Mesodermal cell (in vitro differentiated cells): Measurements from ENCODE around the gene RAD18.

Experiments
- H3K27ac ChIP-seq: 2 replicates; pipeline ENCODE4 v1.7.0; 2013; ENCODE audit warnings: mild to moderate bottlenecking, low read depth, low read length, moderate library complexity; ENCODE audit not compliant: severe bottlenecking
- H3K36me3 ChIP-seq: 2 replicates; pipeline ENCODE4 v1.7.1; 2013; ENCODE audit warnings: mild to moderate bottlenecking, low read length, moderate library complexity; ENCODE audit not compliant: control insufficient read depth, insufficient read depth
- H3K4me1 ChIP-seq: one replicate; pipeline ENCODE4 v1.7.1; 2013; ENCODE audit warnings: mild to moderate bottlenecking, low read length; ENCODE audit not compliant: insufficient read depth, control insufficient read depth, poor library complexity, severe bottlenecking
- H3K4me3 ChIP-seq: 2 replicates; pipeline ENCODE4 v1.7.0; 2013; ENCODE audit warnings: low read length, control low read depth, mild to moderate bottlenecking; ENCODE audit not compliant: insufficient read depth, poor library complexity, severe bottlenecking; ENCODE audit errors: extremely low read depth
- H3K9me3 ChIP-seq: 2 replicates; pipeline ENCODE4 v1.7.1; 2013; ENCODE audit warnings: mild to moderate bottlenecking, low read length, moderate library complexity; ENCODE audit not compliant: control insufficient read depth
- WGBS, 2 experiments: methylation state at CpG; one replicate each; pipeline ENCODE4 v1.1.5; 2013; ENCODE audit warnings: missing lambda C conversion rate in 2 of 2; ENCODE audit not compliant: insufficient coverage in 2 of 2; 5-methylcytosine and 5-hydroxymethylcytosine counted together

The RAD18 gene

GRCh38 chr3:8865697-8866096 lies 97.6 kb downstream of the RAD18 start:
- H3K4me3 ChIP-seq, result no peak overlapping the region
- peaks cover 11% of the 10 kb centered on the region for H3K4me1 ChIP-seq
- no peak overlapping the region for H3K27ac ChIP-seq
- H3K9me3 ChIP-seq, result no peaks in the 10 kb centered on the region
- no peaks in the 10 kb centered on the region for H3K36me3 ChIP-seq
- 100% methylated on average over 1 to 2 of the region's 4 CpGs for WGBS, 2 experiments

GRCh38 chr3:8864402-8865350 lies 98.6 kb downstream of the RAD18 start:
- Histone ChIP-seq H3K36me3 (peaks cover 2% of the 10 kb centered on the region), H3K9me3 (no peaks in the 10 kb centered on the region), H3K4me1 (peaks cover 7% of the 10 kb centered on the region), H3K4me3 (no peak overlapping the region), H3K27ac (no peak overlapping the region)
- WGBS, 2 experiments, result 87 to 96% methylated on average over 11 to 13 of the region's 16 CpGs

GRCh38 chr3:8863891-8864290 lies 99.4 kb downstream of the RAD18 start:
- H3K4me3 ChIP-seq, result no peak overlapping the region
- WGBS, 2 experiments, result 79 to 96% methylated on average over 4 of the region's 4 CpGs
- peaks cover under 1% of the 10 kb centered on the region for H3K4me1 ChIP-seq
- H3K36me3 ChIP-seq, result peaks cover 2% of the 10 kb centered on the region
- H3K27ac ChIP-seq, result no peak overlapping the region
- H3K9me3 ChIP-seq, result no peaks in the 10 kb centered on the region

- H3K4me1 ChIP-seq, result no peaks in the 10 kb centered on the region
- no peak overlapping the region for H3K4me3 ChIP-seq
- 90 to 92% methylated on average over 4 to 6 of the region's 8 CpGs for WGBS, 2 experiments
These were observed 105.4 kb downstream of the RAD18 start for GRCh38 chr3:8857720-8858367.

GRCh38 chr3:8856721-8857120 lies 106.6 kb downstream of the RAD18 start:
- WGBS, 2 experiments, result no CpG with 5 or more reads among the region's 1 CpG
- no peak overlapping the region for H3K4me3 ChIP-seq
- peaks cover 4% of the 10 kb centered on the region for H3K4me1 ChIP-seq
- peaks cover 8% of the 10 kb centered on the region for H3K36me3 ChIP-seq
- H3K9me3 ChIP-seq, result no peaks in the 10 kb centered on the region
- no peak overlapping the region for H3K27ac ChIP-seq

More at GRCh38 chr3:8857720-8858367, 105.4 kb downstream of the RAD18 start:
- Histone ChIP-seq H3K36me3 (peaks cover 8% of the 10 kb centered on the region), H3K9me3 (no peaks in the 10 kb centered on the region), H3K27ac (no peak overlapping the region)

- H3K27ac ChIP-seq, result no peak overlapping the region
- 92% methylated on average over 9 to 10 of the region's 10 CpGs for WGBS, 2 experiments
- H3K36me3 ChIP-seq, result peaks cover 8% of the 10 kb centered on the region
- no peaks in the 10 kb centered on the region for H3K9me3 ChIP-seq
- peaks cover 7% of the 10 kb centered on the region for H3K4me1 ChIP-seq
- H3K4me3 ChIP-seq, result no peak overlapping the region
These were observed 107.2 kb downstream of the RAD18 start for GRCh38 chr3:8856071-8856470.

- H3K36me3 ChIP-seq, result peaks cover 5% of the 10 kb centered on the region
- H3K4me3 ChIP-seq, result no peak overlapping the region
- H3K9me3 ChIP-seq, result no peaks in the 10 kb centered on the region
- WGBS, 2 experiments, result 95 to 96% methylated on average over 3 of the region's 4 CpGs
- H3K27ac ChIP-seq, result no peak overlapping the region
- H3K4me1 ChIP-seq, result peaks cover 7% of the 10 kb centered on the region
These were observed 108.6 kb downstream of the RAD18 start for GRCh38 chr3:8854656-8855055.

GRCh38 chr3:8853081-8853480 lies 110.2 kb downstream of the RAD18 start:
- WGBS, 2 experiments, result 90 to 92% methylated on average over 3 of the region's 5 CpGs
- Histone ChIP-seq H3K27ac (no peak overlapping the region), H3K4me3 (no peak overlapping the region), H3K36me3 (peaks cover 5% of the 10 kb centered on the region), H3K9me3 (no peaks in the 10 kb centered on the region), H3K4me1 (peaks cover 21% of the 10 kb centered on the region)

GRCh38 chr3:8852511-8852910 lies 110.8 kb downstream of the RAD18 start:
- H3K4me3 ChIP-seq, result no peak overlapping the region
- WGBS, 2 experiments, result 90 to 93% methylated on average over 3 to 4 of the region's 5 CpGs

GRCh38 chr3:8851703-8852102 lies 111.6 kb downstream of the RAD18 start:
- no peaks in the 10 kb centered on the region for H3K9me3 ChIP-seq
- WGBS, 2 experiments, result 94 to 98% methylated on average over 3 to 4 of the region's 4 CpGs
- H3K4me3 ChIP-seq, result no peak overlapping the region
- H3K36me3 ChIP-seq, result peaks cover 5% of the 10 kb centered on the region
- H3K27ac ChIP-seq, result no peak overlapping the region
- peaks cover 33% of the 10 kb centered on the region for H3K4me1 ChIP-seq

More at GRCh38 chr3:8852511-8852910, 110.8 kb downstream of the RAD18 start:
- H3K4me1 ChIP-seq, result peaks cover 25% of the 10 kb centered on the region
- H3K27ac ChIP-seq, result no peak overlapping the region
- no peaks in the 10 kb centered on the region for H3K9me3 ChIP-seq
- peaks cover 5% of the 10 kb centered on the region for H3K36me3 ChIP-seq
